HCT116 (cell line): Measurements from ENCODE around the gene SMC4.

Source experiments
- EZH2 ChIP-seq: fragments of 200-600 bp; sonication (generic); IDR thresholded peaks from 2 replicates; pipeline ENCODE4 v1.6.1; 2017; ENCODE audit warnings: antibody characterized with exemption, mixed run types
- EZH2phosphoT487 ChIP-seq: fragments of 200-600 bp; IDR thresholded peaks from 2 replicates; pipeline ENCODE4 v1.6.1; 2018; ENCODE audit warnings: antibody characterized with exemption, borderline replicate concordance
- POLR2A ChIP-seq: IDR thresholded peaks from 2 replicates; pipeline ENCODE4 v1.7.0; 2011; ENCODE audit warnings: borderline replicate concordance; ENCODE audit not compliant: insufficient read depth, insufficient read length; ENCODE audit errors: extremely low read depth
- POLR2AphosphoS5 ChIP-seq: IDR thresholded peaks from 2 replicates; pipeline ENCODE4 v1.6.1; 2011; ENCODE audit warnings: mild to moderate bottlenecking, low read depth, low read length, moderate library complexity
- RAD21 ChIP-seq: IDR thresholded peaks from 2 replicates; pipeline ENCODE4 v1.6.1; 2012; ENCODE audit warnings: low read depth, mild to moderate bottlenecking
- ZNF274 ChIP-seq: fragments of 200-500 bp; sonication (Bioruptor generic); IDR thresholded peaks from 2 replicates; pipeline ENCODE4 v1.6.1; 2014; ENCODE audit warnings: mild to moderate bottlenecking, low read depth, low read length, inconsistent platforms
- TF ChIP-seq, protein P1 (sequence below), 3 experiments: fragments of 200-600 bp in 1 of 3; sonication (generic) in 1 of 3; IDR thresholded peaks in 2 of 3; conservative IDR thresholded peaks in 1 of 3; 2 replicates each; pipeline ENCODE4 v1.5.1; 2012 to 2017; ENCODE audit warnings: low read depth in 2 of 3, low read length in 2 of 3, antibody characterized with exemption in 1 of 3, borderline replicate concordance in 1 of 3, control low read depth in 1 of 3, mild to moderate bottlenecking in 1 of 3, mixed read lengths in 1 of 3, mixed run types in 1 of 3, moderate library complexity in 1 of 3; ENCODE audit not compliant: insufficient read depth in 1 of 3

DNA sequence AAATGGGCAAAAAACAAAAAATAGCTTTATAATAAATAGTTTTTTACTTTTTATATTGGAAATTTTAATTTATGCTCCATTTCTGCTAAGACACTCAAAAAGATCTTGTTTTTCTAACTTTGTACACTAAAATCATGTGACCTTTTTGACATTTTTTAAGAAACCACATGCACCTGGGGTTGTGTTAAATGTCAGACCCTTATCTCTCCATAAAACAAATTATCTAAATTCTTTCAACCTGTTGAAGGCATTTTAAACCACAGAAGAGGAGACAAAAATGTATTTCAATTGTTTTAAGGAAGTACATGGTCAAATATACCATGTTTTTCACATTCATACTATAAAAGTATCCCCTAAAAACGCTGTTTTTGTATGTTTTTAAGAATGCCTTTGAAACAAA is 29.7 kb upstream of the SMC4 start:
- no peak for TF ChIP-seq POLR2AphosphoS5
- TF ChIP-seq RAD21 = no peak
- no peak for TF ChIP-seq POLR2A
- TF ChIP-seq, protein P1, sequence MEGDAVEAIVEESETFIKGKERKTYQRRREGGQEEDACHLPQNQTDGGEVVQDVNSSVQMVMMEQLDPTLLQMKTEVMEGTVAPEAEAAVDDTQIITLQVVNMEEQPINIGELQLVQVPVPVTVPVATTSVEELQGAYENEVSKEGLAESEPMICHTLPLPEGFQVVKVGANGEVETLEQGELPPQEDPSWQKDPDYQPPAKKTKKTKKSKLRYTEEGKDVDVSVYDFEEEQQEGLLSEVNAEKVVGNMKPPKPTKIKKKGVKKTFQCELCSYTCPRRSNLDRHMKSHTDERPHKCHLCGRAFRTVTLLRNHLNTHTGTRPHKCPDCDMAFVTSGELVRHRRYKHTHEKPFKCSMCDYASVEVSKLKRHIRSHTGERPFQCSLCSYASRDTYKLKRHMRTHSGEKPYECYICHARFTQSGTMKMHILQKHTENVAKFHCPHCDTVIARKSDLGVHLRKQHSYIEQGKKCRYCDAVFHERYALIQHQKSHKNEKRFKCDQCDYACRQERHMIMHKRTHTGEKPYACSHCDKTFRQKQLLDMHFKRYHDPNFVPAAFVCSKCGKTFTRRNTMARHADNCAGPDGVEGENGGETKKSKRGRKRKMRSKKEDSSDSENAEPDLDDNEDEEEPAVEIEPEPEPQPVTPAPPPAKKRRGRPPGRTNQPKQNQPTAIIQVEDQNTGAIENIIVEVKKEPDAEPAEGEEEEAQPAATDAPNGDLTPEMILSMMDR (IDR thresholded peaks at IDR 0.05 in 2 of 3, conservative IDR thresholded peaks at IDR 0.05 in 1 of 3; ENCODE audit: borderline replicate concordance in 1 of 3, insufficient read depth in 1 of 3, low read depth in 2 of 3, low read length in 2 of 3) = no peak
- no peak for TF ChIP-seq EZH2phosphoT487
- no peak for TF ChIP-seq EZH2
- no peak for TF ChIP-seq ZNF274
